ENCODE results near the gene RNU7-1.

The RNU7-1 gene

GRCh38 chr12:6956021-6956727 lies 12.6 kb downstream of the RNU7-1 start:
- TF ChIP-seq, protein P1, sequence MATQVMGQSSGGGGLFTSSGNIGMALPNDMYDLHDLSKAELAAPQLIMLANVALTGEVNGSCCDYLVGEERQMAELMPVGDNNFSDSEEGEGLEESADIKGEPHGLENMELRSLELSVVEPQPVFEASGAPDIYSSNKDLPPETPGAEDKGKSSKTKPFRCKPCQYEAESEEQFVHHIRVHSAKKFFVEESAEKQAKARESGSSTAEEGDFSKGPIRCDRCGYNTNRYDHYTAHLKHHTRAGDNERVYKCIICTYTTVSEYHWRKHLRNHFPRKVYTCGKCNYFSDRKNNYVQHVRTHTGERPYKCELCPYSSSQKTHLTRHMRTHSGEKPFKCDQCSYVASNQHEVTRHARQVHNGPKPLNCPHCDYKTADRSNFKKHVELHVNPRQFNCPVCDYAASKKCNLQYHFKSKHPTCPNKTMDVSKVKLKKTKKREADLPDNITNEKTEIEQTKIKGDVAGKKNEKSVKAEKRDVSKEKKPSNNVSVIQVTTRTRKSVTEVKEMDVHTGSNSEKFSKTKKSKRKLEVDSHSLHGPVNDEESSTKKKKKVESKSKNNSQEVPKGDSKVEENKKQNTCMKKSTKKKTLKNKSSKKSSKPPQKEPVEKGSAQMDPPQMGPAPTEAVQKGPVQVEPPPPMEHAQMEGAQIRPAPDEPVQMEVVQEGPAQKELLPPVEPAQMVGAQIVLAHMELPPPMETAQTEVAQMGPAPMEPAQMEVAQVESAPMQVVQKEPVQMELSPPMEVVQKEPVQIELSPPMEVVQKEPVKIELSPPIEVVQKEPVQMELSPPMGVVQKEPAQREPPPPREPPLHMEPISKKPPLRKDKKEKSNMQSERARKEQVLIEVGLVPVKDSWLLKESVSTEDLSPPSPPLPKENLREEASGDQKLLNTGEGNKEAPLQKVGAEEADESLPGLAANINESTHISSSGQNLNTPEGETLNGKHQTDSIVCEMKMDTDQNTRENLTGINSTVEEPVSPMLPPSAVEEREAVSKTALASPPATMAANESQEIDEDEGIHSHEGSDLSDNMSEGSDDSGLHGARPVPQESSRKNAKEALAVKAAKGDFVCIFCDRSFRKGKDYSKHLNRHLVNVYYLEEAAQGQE (IDR thresholded peaks at IDR 0.05; ENCODE audit: insufficient read depth in 1 of 2, low read depth in 2 of 2, low read length in 2 of 2), result no peak
- TF ChIP-seq TAF1 (IDR thresholded peaks at IDR 0.05; ENCODE audit: borderline replicate concordance, insufficient read depth, low read length) (no peak), FOXP2 (optimal IDR thresholded peaks at IDR 0.05; ENCODE audit: borderline replicate concordance, extremely low read depth, extremely low read length, insufficient read depth) (no peak), POLR2AphosphoS5 (IDR thresholded peaks at IDR 0.05; ENCODE audit: low read depth, low read length) (no peak), SIN3A (IDR thresholded peaks at IDR 0.05; ENCODE audit: borderline replicate concordance, insufficient read depth, low read length) (no peak)

- TF ChIP-seq, protein P1 (IDR thresholded peaks at IDR 0.05; ENCODE audit: insufficient read depth in 1 of 2, low read depth in 2 of 2, low read length in 2 of 2), result no peak
- TF ChIP-seq TAF1 (IDR thresholded peaks at IDR 0.05; ENCODE audit: borderline replicate concordance, insufficient read depth, low read length) (no peak), SIN3A (IDR thresholded peaks at IDR 0.05; ENCODE audit: borderline replicate concordance, insufficient read depth, low read length) (no peak), POLR2AphosphoS5 (IDR thresholded peaks at IDR 0.05; ENCODE audit: low read depth, low read length) (no peak), FOXP2 (optimal IDR thresholded peaks at IDR 0.05; ENCODE audit: borderline replicate concordance, extremely low read depth, extremely low read length, insufficient read depth) (no peak)
These were observed 13.6 kb downstream of the RNU7-1 start for GRCh38 chr12:6957151-6957701.

- TF ChIP-seq TAF1 (IDR thresholded peaks at IDR 0.05; ENCODE audit: borderline replicate concordance, insufficient read depth, low read length) (no peak), SIN3A (IDR thresholded peaks at IDR 0.05; ENCODE audit: borderline replicate concordance, insufficient read depth, low read length) (no peak), POLR2AphosphoS5 (IDR thresholded peaks at IDR 0.05; ENCODE audit: low read depth, low read length) (no peak), FOXP2 (optimal IDR thresholded peaks at IDR 0.05; ENCODE audit: borderline replicate concordance, extremely low read depth, extremely low read length, insufficient read depth) (no peak)
- TF ChIP-seq, protein P1 (IDR thresholded peaks at IDR 0.05; ENCODE audit: insufficient read depth in 1 of 2, low read depth in 2 of 2, low read length in 2 of 2), result no peak
These were observed 14.4 kb downstream of the RNU7-1 start for GRCh38 chr12:6957741-6958608.

DNA sequence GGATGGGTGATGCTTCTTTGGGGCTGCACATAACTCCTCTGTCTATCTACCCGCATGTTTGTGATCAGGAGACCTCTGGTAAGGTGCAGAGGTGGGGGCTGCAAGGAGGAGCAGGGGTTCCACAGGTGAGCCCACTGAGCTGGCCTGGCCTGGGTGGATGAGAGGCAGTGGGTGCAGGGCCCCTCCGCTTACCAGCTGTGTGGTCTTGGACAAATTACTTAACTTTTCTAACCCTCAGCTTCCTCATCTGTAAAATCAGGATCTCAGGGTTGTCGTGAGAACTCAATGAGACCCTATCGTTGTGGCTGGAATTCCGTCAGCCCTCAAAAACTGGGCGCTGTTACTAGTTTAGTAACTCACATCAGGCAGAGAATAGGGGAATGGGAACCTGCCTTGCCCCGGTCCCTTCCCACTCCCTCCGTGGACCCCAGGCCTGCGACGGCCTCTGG lies 15.0 kb downstream of the RNU7-1 start:
- TF ChIP-seq TAF1 (IDR thresholded peaks at IDR 0.05; ENCODE audit: borderline replicate concordance, insufficient read depth, low read length) (no peak), SIN3A (IDR thresholded peaks at IDR 0.05; ENCODE audit: borderline replicate concordance, insufficient read depth, low read length) (no peak), POLR2AphosphoS5 (IDR thresholded peaks at IDR 0.05; ENCODE audit: low read depth, low read length) (no peak)

- TF ChIP-seq FOXP2 (optimal IDR thresholded peaks at IDR 0.05; ENCODE audit: borderline replicate concordance, extremely low read depth, extremely low read length, insufficient read depth), result no peak
- TF ChIP-seq, protein P1 (IDR thresholded peaks at IDR 0.05; ENCODE audit: insufficient read depth in 1 of 2, low read depth in 2 of 2, low read length in 2 of 2), result no peak
- TF ChIP-seq TAF1 (IDR thresholded peaks at IDR 0.05; ENCODE audit: borderline replicate concordance, insufficient read depth, low read length), result no peak
These were observed 15.6 kb downstream of the RNU7-1 start for GRCh38 chr12:6959058-6959804.
